MG63 (cell line): Measurements from ENCODE around the gene HEATR5A. TPM values are rescaled to one million over a fixed set of nuclear protein-coding genes. Genes with fewer than 3 reads are reported as not detected.
"Not testable (repeated sequence)": the region's sequence is repeated elsewhere in the genome, so short reads cannot be mapped to it uniquely, and the experiment has no call there.

Source experiments
- DNase-seq: peaks from one replicate; pipeline ENCODE4 v3.0.0-alpha.2; 2020
- H3K27me3 ChIP-seq: fragments of 250-450 bp; sonication (Bioruptor Pico); 2 replicates; pipeline ENCODE4 v1.5.1; 2020; ENCODE audit warnings: mild to moderate bottlenecking, moderate library complexity
- H3K36me3 ChIP-seq: fragments of 250-450 bp; sonication (Bioruptor Pico); 2 replicates; pipeline ENCODE4 v1.5.1; 2020; ENCODE audit warnings: mild to moderate bottlenecking, moderate library complexity
- H3K4me3 ChIP-seq: fragments of 250-450 bp; sonication (Bioruptor Pico); 2 replicates; pipeline ENCODE4 v1.5.1; 2020; ENCODE audit warnings: mild to moderate bottlenecking, moderate library complexity
- H3K9me3 ChIP-seq: fragments of 250-450 bp; sonication (Bioruptor Pico); 2 replicates; pipeline ENCODE4 v1.5.1; 2020; ENCODE audit warnings: mild to moderate bottlenecking, moderate library complexity
- total RNA-seq: library from RNA; depleted of rRNA; stranded (reverse); fragments of >200 nt; shearing (Covaris generic); gene quantifications from 2 replicates; pipeline ENCODE4 v1.2.3, GENCODE V29; 2014; ENCODE audit warnings: low replicate concordance

The HEATR5A gene
- total RNA-seq, 1 experiment from 2014 or later, result 10.8 TPM

DNA sequence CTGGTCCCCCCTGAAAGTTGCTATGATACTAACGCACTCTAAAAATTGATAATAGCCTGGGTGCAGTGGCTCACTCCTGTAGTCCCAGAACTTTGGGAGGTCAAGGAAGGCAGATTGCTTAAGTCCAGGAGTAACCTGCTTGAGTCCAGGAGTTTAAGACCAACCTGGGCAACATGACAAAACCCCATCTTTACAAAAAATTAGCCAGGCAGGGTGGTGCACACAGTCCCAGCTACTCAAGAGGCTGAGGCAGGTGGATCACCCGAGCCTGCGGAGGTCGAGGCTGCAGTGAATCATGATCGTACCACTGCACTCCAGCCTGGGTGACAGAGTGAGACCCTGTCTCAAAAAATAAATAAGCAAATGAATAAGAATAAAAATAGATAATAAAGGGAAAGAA, 42.9 kb downstream of the HEATR5A start:
- H3K9me3 ChIP-seq, result no peaks in the 10 kb centered on the region
- no peak overlapping the region for H3K4me3 ChIP-seq
- peaks cover 3% of the 10 kb centered on the region; the same call in 1 of the 2 replicates for H3K36me3 ChIP-seq

DNA sequence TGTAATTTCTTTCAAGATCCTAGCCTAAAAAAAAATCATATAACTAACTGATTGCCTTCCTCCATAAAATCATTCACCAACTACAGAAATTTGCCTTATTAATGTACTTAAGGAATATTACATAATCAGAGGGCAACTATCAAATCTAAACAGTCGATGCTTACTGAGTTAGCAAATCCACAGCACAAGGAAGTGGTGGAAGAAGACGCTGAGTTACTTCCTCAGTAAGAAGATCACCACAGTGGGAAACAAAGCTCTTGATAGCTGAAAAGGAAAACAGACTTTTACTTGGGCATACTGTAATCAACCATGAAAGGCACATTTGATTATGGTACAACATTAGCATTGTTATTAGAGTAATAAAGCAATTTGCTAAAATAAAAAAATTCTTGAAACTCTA, 48.7 kb downstream of the HEATR5A start:
- Histone ChIP-seq H3K4me3 (no peak overlapping the region), H3K27me3 (no peaks in the 10 kb centered on the region), H3K36me3 (no peaks in the 10 kb centered on the region; the same call in 1 of the 2 replicates), H3K9me3 (no peaks in the 10 kb centered on the region)
- DNase-seq, result no peak

More for the DNA sequence above, 42.9 kb downstream of the HEATR5A start:
- no peaks in the 10 kb centered on the region for H3K27me3 ChIP-seq
- DNase-seq, result no peak

DNA sequence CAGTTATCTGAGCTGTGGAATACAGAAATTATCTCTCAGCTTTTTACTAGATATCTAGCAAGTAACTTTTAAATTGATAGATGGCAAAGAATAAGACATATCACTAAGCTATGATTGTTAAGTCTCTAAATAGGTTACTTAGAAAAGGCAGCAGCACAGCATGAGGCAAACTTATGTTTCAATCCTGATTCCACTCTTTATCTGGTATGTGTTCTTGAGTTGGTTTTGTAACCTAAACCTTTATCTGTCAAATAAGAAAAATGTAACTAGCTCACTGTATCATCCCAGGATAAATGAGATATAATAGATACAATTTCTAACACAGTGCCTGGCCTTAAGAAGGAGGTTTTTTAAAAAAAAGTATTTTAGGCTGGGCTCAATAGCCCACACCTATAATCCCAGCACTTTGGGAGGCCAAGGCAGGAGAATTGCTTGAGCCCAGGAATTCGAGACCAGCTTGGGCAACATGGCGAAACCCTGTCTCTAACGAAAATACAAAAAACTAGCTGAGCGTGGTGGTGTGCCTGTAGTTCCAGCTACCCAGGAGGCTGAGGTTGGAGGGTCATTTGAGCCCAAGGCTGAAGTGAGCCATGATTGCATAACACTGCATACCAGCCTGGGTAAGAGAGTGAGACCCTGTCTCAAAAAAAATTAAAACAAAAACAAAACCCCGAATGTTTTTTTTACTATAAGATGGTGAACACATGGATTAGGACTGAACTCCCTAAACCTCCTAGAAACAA, 56.8 kb downstream of the HEATR5A start:
- H3K36me3 ChIP-seq, result no peaks in the 10 kb centered on the region
- no peaks in the 10 kb centered on the region for H3K9me3 ChIP-seq
- no peak for DNase-seq
- H3K4me3 ChIP-seq, result no peak overlapping the region
- no peaks in the 10 kb centered on the region for H3K27me3 ChIP-seq

- no peaks in the 10 kb centered on the region for H3K27me3 ChIP-seq
- H3K9me3 ChIP-seq, result no peaks in the 10 kb centered on the region
- no peaks in the 10 kb centered on the region for H3K36me3 ChIP-seq
- no peak overlapping the region for H3K4me3 ChIP-seq
- no peak for DNase-seq
Observed at GRCh38 chr14:31362746-31363145, 57.6 kb downstream of the HEATR5A start.

DNA sequence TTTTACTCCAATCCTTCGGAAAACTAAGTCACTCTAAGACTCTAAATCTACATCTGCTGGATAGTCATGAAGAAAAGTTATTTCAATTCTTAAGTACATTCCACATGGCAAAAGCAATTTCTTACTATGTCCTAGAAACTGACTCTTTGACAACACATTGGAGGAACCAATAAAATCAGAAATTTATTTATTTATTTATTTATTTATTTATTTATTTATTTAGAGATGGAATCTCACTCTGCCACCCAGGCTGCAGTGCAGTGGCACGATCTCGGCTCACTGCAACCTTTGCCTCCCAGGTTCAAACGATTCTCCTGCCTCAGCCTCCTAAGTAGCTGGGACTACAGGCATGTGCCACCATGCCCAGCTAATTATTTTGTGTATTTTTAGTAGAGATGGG, 58.6 kb downstream of the HEATR5A start:
- not testable (repeated sequence) for H3K36me3 ChIP-seq, H3K9me3 ChIP-seq, DNase-seq, H3K27me3 ChIP-seq, H3K4me3 ChIP-seq

GRCh38 chr14:31360919-31361662, 59.3 kb downstream of the HEATR5A start:
- H3K9me3 ChIP-seq, result no peaks in the 10 kb centered on the region
- H3K4me3 ChIP-seq, result no peak overlapping the region
- no peaks in the 10 kb centered on the region; the same call in 1 of the 2 replicates for H3K36me3 ChIP-seq
- H3K27me3 ChIP-seq, result no peaks in the 10 kb centered on the region
- no peak for DNase-seq

- no peak for DNase-seq
- no peaks in the 10 kb centered on the region; the same call in 1 of the 2 replicates for H3K36me3 ChIP-seq
- no peaks in the 10 kb centered on the region for H3K27me3 ChIP-seq
- no peaks in the 10 kb centered on the region for H3K9me3 ChIP-seq
- H3K4me3 ChIP-seq, result no peak overlapping the region
Observed at GRCh38 chr14:31357279-31357678, 63.1 kb downstream of the HEATR5A start.

DNA sequence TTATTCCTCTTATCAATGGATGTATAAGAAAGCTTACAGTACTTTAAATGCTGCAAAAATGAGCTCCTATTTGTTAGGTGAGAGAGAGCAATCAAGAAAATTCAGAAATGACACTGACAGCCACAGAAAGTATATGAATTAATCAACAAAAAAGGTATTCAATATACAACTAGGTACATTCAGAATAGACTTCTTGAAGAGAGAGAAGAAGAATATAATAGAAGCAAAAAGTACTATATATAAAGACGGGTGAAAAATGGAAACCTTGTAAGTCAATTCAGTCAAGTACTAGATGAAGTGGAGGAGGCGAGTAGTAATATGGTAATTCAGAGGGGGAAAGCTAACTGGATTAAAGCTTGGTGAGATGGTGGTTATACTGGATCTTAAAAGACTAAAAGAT, 74.3 kb downstream of the HEATR5A start:
- DNase-seq, result no peak
- Histone ChIP-seq H3K36me3 (0 out of 2 replicates have a peak, but pooled peaks cover 3% of the 10 kb centered on the region), H3K27me3 (no peaks in the 10 kb centered on the region)

DNA sequence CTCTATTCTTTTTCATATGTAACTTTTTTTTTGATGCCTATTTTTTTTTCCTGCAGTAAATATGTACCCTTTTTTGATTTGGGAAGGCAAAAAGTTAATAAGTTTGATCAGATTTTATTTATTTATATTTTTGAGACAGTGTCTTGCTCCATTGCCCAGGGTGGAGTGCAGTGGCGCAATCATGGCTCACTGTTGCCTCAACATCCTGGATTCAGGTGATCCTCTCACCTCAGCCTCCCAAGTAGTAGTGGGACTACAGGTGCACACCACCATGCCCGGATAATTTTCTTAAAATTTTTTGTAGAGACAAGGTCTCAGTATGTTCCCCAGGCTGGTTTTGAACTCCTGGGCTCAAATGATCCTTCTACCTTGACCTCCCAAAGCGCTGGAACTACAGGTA, 79.1 kb downstream of the HEATR5A start:
- Histone ChIP-seq H3K36me3 (peaks cover 3% of the 10 kb centered on the region; the same call in 1 of the 2 replicates), H3K27me3 (no peaks in the 10 kb centered on the region), H3K9me3 (no peaks in the 10 kb centered on the region), H3K4me3 (no peak overlapping the region)
- DNase-seq, result no peak

More for the DNA sequence above, 74.3 kb downstream of the HEATR5A start:
- no peak overlapping the region for H3K4me3 ChIP-seq
- H3K9me3 ChIP-seq, result no peaks in the 10 kb centered on the region

DNA sequence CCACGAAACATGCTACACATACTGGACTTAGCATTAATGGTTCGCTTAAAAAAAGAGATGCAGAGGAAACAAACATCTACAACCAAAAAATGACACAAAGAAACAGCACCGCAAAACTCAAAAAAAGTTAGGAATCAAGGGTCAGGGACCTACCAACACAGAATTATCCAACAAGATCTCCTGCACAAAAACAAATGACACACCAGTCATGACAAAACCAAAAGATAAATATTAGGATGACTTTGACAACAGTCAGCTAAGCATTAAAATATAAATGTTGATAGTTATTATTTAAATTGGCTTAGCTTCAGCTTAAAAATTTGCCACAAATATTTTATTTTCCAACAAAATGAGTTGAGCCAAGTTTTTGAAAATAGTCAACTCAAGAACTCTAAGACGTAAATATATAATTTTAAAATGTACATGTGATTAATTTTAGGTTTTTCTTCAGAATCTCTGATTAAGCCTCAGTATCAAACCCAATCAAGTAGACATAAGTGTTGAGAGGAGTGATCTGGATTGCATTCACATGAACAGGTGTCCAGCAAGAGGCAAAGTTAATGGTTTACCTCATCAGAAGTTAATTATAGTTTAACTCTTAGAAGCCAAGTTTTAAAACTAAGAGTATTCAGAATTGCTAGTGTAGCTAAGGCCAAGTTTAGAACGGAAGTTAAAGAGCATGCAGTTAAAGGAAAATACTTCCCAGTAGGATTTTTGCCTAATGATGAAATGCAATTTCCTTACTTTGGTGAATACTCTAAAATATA, 79.9 kb downstream of the HEATR5A start:
- H3K27me3 ChIP-seq, result no peaks in the 10 kb centered on the region
- DNase-seq, result no peak
- peaks cover 3% of the 10 kb centered on the region; the same call in 1 of the 2 replicates for H3K36me3 ChIP-seq
- H3K9me3 ChIP-seq, result no peaks in the 10 kb centered on the region
- no peak overlapping the region for H3K4me3 ChIP-seq

- Histone ChIP-seq H3K4me3 (no peak overlapping the region), H3K9me3 (no peaks in the 10 kb centered on the region), H3K27me3 (no peaks in the 10 kb centered on the region), H3K36me3 (peaks cover 3% of the 10 kb centered on the region; the same call in 1 of the 2 replicates)
- DNase-seq, result no peak
Observed at GRCh38 chr14:31339743-31340142, 80.6 kb downstream of the HEATR5A start.

- Histone ChIP-seq H3K4me3 (no peak overlapping the region), H3K36me3 (peaks cover 4% of the 10 kb centered on the region; the same call in 1 of the 2 replicates), H3K27me3 (no peaks in the 10 kb centered on the region), H3K9me3 (0 out of 2 replicates have a peak, but pooled peaks cover 2% of the 10 kb centered on the region)
- no peak for DNase-seq
Observed at GRCh38 chr14:31337331-31337730, 83.0 kb downstream of the HEATR5A start.

GRCh38 chr14:31336646-31337045, 83.7 kb downstream of the HEATR5A start:
- no peak for DNase-seq
- H3K27me3 ChIP-seq, result no peaks in the 10 kb centered on the region
- no peak overlapping the region for H3K4me3 ChIP-seq
- H3K36me3 ChIP-seq, result peaks cover 4% of the 10 kb centered on the region; the same call in 1 of the 2 replicates
- H3K9me3 ChIP-seq, result 0 out of 2 replicates have a peak, but pooled peaks cover 2% of the 10 kb centered on the region

- not testable (repeated sequence) for DNase-seq, H3K36me3 ChIP-seq, H3K27me3 ChIP-seq, H3K4me3 ChIP-seq, H3K9me3 ChIP-seq
Observed at GRCh38 chr14:31331395-31331794, 89.0 kb downstream of the HEATR5A start.

- not testable (repeated sequence) for H3K27me3 ChIP-seq, H3K36me3 ChIP-seq, H3K9me3 ChIP-seq, H3K4me3 ChIP-seq, DNase-seq
Observed at GRCh38 chr14:31329876-31330521, 90.4 kb downstream of the HEATR5A start.

- H3K36me3 ChIP-seq, result peaks cover 2% of the 10 kb centered on the region; the same call in 1 of the 2 replicates
- no peak overlapping the region for H3K4me3 ChIP-seq
- H3K27me3 ChIP-seq, result no peaks in the 10 kb centered on the region
- DNase-seq, result no peak
- no peaks in the 10 kb centered on the region for H3K9me3 ChIP-seq
Observed at GRCh38 chr14:31326111-31326510, 94.2 kb downstream of the HEATR5A start.
